Measurements from ENCODE around the gene BBLN.
"Not testable (repeated sequence)": the region's sequence is repeated elsewhere in the genome, so short reads cannot be mapped to it uniquely, and the experiment has no call there.

The BBLN gene

GRCh38 chr9:128128836-128129590, 31.1 kb upstream of the BBLN start:
- H3K36me3 ChIP-seq (ENCODE audit: low read depth): peaks cover 13% of the 10 kb centered on the region
- DNase-seq (ENCODE audit: low spot score) (peak; percentile 56), ATAC-seq (ENCODE audit: low read depth) (no peak)
- no peaks in the 10 kb centered on the region for H3K9me3 ChIP-seq (ENCODE audit: severe bottlenecking)
- H3K27ac ChIP-seq (ENCODE audit: poor library complexity, severe bottlenecking): peak overlapping the region; percentile 78
- no peaks in the 10 kb centered on the region for H3K27me3 ChIP-seq (ENCODE audit: insufficient read depth, poor library complexity, severe bottlenecking)
- peak overlapping the region; percentile 92 for H3K4me3 ChIP-seq (ENCODE audit: severe bottlenecking)
- TF ChIP-seq, protein P1, sequence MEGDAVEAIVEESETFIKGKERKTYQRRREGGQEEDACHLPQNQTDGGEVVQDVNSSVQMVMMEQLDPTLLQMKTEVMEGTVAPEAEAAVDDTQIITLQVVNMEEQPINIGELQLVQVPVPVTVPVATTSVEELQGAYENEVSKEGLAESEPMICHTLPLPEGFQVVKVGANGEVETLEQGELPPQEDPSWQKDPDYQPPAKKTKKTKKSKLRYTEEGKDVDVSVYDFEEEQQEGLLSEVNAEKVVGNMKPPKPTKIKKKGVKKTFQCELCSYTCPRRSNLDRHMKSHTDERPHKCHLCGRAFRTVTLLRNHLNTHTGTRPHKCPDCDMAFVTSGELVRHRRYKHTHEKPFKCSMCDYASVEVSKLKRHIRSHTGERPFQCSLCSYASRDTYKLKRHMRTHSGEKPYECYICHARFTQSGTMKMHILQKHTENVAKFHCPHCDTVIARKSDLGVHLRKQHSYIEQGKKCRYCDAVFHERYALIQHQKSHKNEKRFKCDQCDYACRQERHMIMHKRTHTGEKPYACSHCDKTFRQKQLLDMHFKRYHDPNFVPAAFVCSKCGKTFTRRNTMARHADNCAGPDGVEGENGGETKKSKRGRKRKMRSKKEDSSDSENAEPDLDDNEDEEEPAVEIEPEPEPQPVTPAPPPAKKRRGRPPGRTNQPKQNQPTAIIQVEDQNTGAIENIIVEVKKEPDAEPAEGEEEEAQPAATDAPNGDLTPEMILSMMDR (IDR thresholded peaks at IDR 0.05; ENCODE audit: poor library complexity, severe bottlenecking): no peak
- H3K4me1 ChIP-seq (ENCODE audit: insufficient read depth, poor library complexity, severe bottlenecking): peaks cover 6% of the 10 kb centered on the region

GRCh38 chr9:128129976-128130590, 30.0 kb upstream of the BBLN start:
- H3K27me3 ChIP-seq (ENCODE audit: insufficient read depth, poor library complexity, severe bottlenecking); H3K9me3 ChIP-seq (ENCODE audit: severe bottlenecking); H3K36me3 ChIP-seq (ENCODE audit: low read depth); ATAC-seq (ENCODE audit: low read depth); H3K27ac ChIP-seq (ENCODE audit: poor library complexity, severe bottlenecking); H3K4me3 ChIP-seq (ENCODE audit: severe bottlenecking); H3K4me1 ChIP-seq (ENCODE audit: insufficient read depth, poor library complexity, severe bottlenecking): not testable (repeated sequence)
- TF ChIP-seq, protein P1 (IDR thresholded peaks at IDR 0.05; ENCODE audit: poor library complexity, severe bottlenecking): peak; percentile 51
- DNase-seq (ENCODE audit: low spot score): peak; percentile 11

DNA sequence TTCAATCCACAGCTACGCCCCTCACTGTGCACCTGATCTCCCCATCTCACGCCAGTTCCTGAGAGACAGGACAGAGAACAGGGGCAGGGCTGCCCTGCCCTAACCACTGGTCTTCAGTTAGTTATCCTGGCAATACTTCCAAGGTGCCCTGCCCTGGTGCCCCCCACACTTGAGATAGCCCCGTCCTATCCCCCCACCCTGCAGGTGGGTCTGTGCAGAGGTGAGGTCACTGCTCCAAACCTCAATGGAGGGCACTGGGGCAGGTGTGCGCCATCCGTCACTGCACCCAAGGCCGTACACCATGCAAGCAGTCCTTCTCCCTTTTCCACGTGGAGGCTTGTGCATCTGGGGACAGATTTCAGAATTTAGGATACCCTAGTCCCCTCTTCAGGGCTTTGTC, 29.4 kb upstream of the BBLN start:
- H3K27ac ChIP-seq (ENCODE audit: poor library complexity, severe bottlenecking); ATAC-seq (ENCODE audit: low read depth); H3K4me3 ChIP-seq (ENCODE audit: severe bottlenecking); H3K4me1 ChIP-seq (ENCODE audit: insufficient read depth, poor library complexity, severe bottlenecking); H3K27me3 ChIP-seq (ENCODE audit: insufficient read depth, poor library complexity, severe bottlenecking); H3K36me3 ChIP-seq (ENCODE audit: low read depth); H3K9me3 ChIP-seq (ENCODE audit: severe bottlenecking): not testable (repeated sequence)
- DNase-seq (ENCODE audit: low spot score): peak; percentile 2

DNA sequence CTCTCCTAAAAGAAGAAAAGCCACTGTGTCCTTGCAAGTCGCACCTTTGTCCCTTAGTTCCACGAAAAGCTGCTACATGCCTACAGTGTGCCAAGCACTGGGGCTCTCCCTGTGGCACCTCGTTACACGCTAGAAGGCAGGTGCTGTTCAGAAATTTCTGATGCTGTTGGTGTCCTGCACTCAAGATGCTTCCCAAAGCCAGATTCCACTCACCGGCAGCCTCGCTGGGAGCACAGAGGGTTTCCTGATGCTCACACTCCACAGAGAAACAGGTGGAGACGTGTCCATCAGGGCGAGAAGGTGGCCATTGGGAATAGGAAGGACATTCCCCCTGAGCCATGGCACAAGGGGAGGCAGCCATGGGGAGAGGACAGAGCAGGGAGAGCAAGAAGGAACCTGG, 28.7 kb upstream of the BBLN start:
- not testable (repeated sequence) for H3K36me3 ChIP-seq (ENCODE audit: low read depth); H3K4me1 ChIP-seq (ENCODE audit: insufficient read depth, poor library complexity, severe bottlenecking); DNase-seq (ENCODE audit: low spot score); H3K9me3 ChIP-seq (ENCODE audit: severe bottlenecking); H3K4me3 ChIP-seq (ENCODE audit: severe bottlenecking); H3K27me3 ChIP-seq (ENCODE audit: insufficient read depth, poor library complexity, severe bottlenecking); ATAC-seq (ENCODE audit: low read depth); H3K27ac ChIP-seq (ENCODE audit: poor library complexity, severe bottlenecking)

DNA sequence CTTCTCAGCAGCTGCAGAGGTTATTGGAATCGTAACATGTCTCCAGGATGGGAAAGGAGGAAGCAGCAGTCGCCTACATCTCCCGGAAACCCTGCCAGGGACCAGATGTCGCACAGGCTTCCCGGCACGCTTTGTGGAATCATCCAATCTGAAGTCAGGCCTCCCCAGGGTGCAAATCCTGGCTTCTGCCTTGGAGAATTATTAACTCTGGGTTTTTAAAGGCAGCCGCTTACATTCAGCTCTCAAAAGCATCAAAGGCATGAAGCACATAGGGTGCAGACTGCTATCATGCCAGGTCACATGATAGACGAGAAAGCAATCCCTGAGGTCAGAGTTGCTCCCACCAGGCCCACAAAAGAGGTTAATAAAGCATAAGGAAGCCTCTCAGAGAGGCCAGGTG, 27.9 kb upstream of the BBLN start:
- not testable (repeated sequence) for H3K27ac ChIP-seq (ENCODE audit: poor library complexity, severe bottlenecking); ATAC-seq (ENCODE audit: low read depth); H3K27me3 ChIP-seq (ENCODE audit: insufficient read depth, poor library complexity, severe bottlenecking); H3K4me3 ChIP-seq (ENCODE audit: severe bottlenecking); H3K36me3 ChIP-seq (ENCODE audit: low read depth); DNase-seq (ENCODE audit: low spot score); H3K9me3 ChIP-seq (ENCODE audit: severe bottlenecking); H3K4me1 ChIP-seq (ENCODE audit: insufficient read depth, poor library complexity, severe bottlenecking)

DNA sequence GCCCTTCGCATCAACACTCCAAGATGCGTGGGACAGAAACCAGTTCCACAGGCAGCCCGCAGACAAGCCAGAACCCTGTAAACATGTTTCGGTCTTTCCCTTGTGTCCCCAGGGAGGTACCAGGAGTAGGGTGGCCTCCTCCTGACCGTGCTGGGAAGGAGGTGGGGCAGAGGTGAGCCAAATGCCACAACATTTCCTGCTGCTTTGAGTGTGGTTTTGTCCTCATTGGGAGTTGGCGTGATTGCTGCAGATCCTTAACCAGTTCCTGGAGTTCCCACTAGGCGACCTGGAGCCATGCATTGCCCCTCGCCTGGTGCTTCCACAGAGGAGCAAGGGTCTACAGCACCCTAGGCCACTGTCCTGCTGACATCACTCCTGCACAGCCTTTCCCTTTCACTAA, 24.5 kb upstream of the BBLN start:
- H3K27ac ChIP-seq (ENCODE audit: poor library complexity, severe bottlenecking); H3K9me3 ChIP-seq (ENCODE audit: severe bottlenecking); DNase-seq (ENCODE audit: low spot score); H3K27me3 ChIP-seq (ENCODE audit: insufficient read depth, poor library complexity, severe bottlenecking); H3K4me3 ChIP-seq (ENCODE audit: severe bottlenecking); ATAC-seq (ENCODE audit: low read depth); H3K36me3 ChIP-seq (ENCODE audit: low read depth); H3K4me1 ChIP-seq (ENCODE audit: insufficient read depth, poor library complexity, severe bottlenecking): not testable (repeated sequence)

All from RWPE2 (cell line).